PFSK-1 (cell line): Measurements from ENCODE around the gene FCSK.

Source experiments
- FOXP2 ChIP-seq: optimal IDR thresholded peaks from 2 replicates; pipeline ENCODE3; 2011; ENCODE audit warnings: borderline replicate concordance, control low read depth, inconsistent platforms; ENCODE audit not compliant: insufficient read depth; ENCODE audit errors: extremely low read length, extremely low read depth
- POLR2AphosphoS5 ChIP-seq: IDR thresholded peaks from 2 replicates; pipeline ENCODE4 v1.6.1; 2012; ENCODE audit warnings: low read depth, mild to moderate bottlenecking, control low read depth, low read length, moderate library complexity
- SIN3A ChIP-seq: IDR thresholded peaks from 2 replicates; pipeline ENCODE4 v1.6.1; 2012; ENCODE audit warnings: mild to moderate bottlenecking, low read length, moderate library complexity, borderline replicate concordance; ENCODE audit not compliant: insufficient read depth
- TAF1 ChIP-seq: IDR thresholded peaks from 2 replicates; pipeline ENCODE4 v1.6.1; 2012; ENCODE audit warnings: low read length, control low read depth, borderline replicate concordance; ENCODE audit not compliant: insufficient read depth
- TF ChIP-seq, protein P1 (sequence below), 2 experiments: IDR thresholded peaks; 2 replicates each; pipeline versions ENCODE4 v1.6.1 to v1.8.0; 2011 to 2012; ENCODE audit warnings: low read depth in 2 of 2, low read length in 2 of 2, control low read depth in 1 of 2, inconsistent platforms in 1 of 2, mild to moderate bottlenecking in 1 of 2, moderate library complexity in 1 of 2; ENCODE audit not compliant: insufficient read depth in 1 of 2

The FCSK gene

DNA sequence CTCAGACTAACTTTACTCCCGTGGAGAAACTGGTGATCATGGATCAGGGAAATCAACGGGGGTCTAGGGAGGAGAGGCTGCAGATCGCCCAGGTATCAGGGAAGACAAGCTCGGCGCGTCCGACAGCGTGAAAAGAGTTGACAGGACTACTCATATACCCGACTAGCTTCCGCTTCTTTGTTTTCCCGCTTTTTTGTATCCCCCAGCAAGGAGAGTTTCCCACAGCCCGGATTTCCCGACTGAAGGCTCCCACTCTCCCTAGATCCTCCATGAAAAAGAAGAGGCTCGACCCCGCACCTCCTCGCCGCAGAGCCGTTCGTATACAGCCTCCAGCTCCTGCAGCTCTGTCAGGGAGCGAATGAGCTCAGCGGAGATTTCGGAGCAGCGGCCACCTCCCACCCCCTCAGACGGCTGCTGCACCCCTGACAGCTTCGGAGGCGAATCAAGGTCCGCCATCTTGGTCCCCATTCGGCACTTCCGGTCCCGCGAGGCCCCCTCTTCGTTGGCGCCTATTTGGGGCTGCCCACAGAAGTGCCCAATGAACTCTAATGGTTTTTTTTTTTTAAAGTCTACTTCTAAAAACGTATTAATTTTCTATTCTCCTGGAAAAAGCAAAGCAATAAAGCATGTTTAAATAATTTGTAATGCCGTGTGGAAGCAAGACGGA, 68.8 kb downstream of the FCSK start, which contains the start of gene COG4:
TSS of gene COG4 (minus strand) at position 479 of the 667 bp plus-strand sequence. CDS start at position 468, 11 bp downstream.
- TF ChIP-seq TAF1, result peak; percentile 75; the same call in 1 of the 2 replicates
- TF ChIP-seq POLR2AphosphoS5, result no peak; the same call in none of the 2 replicates
- TF ChIP-seq, protein P1, sequence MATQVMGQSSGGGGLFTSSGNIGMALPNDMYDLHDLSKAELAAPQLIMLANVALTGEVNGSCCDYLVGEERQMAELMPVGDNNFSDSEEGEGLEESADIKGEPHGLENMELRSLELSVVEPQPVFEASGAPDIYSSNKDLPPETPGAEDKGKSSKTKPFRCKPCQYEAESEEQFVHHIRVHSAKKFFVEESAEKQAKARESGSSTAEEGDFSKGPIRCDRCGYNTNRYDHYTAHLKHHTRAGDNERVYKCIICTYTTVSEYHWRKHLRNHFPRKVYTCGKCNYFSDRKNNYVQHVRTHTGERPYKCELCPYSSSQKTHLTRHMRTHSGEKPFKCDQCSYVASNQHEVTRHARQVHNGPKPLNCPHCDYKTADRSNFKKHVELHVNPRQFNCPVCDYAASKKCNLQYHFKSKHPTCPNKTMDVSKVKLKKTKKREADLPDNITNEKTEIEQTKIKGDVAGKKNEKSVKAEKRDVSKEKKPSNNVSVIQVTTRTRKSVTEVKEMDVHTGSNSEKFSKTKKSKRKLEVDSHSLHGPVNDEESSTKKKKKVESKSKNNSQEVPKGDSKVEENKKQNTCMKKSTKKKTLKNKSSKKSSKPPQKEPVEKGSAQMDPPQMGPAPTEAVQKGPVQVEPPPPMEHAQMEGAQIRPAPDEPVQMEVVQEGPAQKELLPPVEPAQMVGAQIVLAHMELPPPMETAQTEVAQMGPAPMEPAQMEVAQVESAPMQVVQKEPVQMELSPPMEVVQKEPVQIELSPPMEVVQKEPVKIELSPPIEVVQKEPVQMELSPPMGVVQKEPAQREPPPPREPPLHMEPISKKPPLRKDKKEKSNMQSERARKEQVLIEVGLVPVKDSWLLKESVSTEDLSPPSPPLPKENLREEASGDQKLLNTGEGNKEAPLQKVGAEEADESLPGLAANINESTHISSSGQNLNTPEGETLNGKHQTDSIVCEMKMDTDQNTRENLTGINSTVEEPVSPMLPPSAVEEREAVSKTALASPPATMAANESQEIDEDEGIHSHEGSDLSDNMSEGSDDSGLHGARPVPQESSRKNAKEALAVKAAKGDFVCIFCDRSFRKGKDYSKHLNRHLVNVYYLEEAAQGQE (IDR thresholded peaks at IDR 0.05; ENCODE audit: insufficient read depth in 1 of 2, low read depth in 2 of 2, low read length in 2 of 2), result peak in 1 of 2 experiments; percentile 68; a peak in 2 of 4 replicates
- TF ChIP-seq FOXP2, result no peak
- TF ChIP-seq SIN3A, result no peak

DNA sequence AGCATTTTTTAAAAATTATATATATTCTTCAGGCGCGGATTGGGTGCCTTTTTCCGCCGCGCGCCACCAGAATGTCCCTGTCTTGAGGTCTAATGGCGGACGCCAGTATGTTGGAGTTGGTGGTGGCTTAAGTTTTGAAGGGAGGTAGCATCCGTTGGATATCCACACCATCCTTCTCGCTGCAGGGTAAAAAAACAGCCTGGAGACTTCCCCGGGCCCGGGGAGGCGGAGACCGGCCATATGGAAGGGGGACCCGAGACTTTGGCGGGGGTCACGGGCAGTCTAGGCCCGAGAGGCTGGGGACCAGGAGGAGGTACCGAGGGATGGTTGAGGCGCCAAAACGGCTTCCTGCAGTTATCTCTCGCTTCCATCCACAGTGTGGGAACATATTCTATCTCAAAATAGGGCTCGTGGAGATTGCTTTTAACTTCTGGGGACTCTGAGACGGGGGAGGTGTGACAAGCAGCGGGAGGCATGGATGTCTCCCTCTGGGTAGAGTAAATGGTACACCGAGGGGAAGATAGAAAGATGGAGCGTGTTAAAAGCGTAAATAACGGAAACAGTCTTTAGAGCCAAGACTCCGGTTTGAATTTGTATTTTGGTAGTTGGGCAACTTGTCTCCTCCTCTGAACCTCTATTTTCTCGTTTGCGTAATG, 69.5 kb downstream of the FCSK start, which contains the start of gene SF3B3:
TSS of gene SF3B3 (plus strand) at position 74 of the 656 bp plus-strand sequence. CDS start 2,841 bp downstream, outside the sequence.
- TF ChIP-seq TAF1 (peak; percentile 94), FOXP2 (no peak), SIN3A (no peak), POLR2AphosphoS5 (peak; percentile 86; the same call in 1 of the 2 replicates)
- TF ChIP-seq, protein P1 (IDR thresholded peaks at IDR 0.05; ENCODE audit: insufficient read depth in 1 of 2, low read depth in 2 of 2, low read length in 2 of 2), result peak; percentile 19 to 73; a peak in 2 of 4 replicates

DNA sequence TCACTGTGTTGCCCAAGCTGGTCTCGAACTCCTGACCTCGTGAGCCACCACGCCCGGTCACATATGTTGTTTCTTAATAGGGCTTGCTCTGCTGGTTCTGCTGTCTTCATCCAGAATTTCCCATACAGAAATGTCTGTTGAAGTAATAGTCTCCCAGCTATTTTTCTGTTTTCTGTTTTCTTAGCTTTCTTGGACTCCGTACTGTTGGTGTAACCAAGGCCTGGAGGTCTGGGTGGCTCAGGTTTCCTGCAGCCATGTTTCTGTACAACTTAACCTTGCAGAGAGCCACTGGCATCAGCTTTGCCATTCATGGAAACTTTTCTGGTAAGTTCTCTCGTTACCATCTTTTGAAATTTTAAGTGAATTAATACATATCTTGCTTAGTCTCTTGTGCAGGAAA, 72.0 kb downstream of the FCSK start:
- no peak for TF ChIP-seq SIN3A
- no peak for TF ChIP-seq FOXP2
- TF ChIP-seq, protein P1 (IDR thresholded peaks at IDR 0.05; ENCODE audit: insufficient read depth in 1 of 2, low read depth in 2 of 2, low read length in 2 of 2), result no peak
- no peak for TF ChIP-seq POLR2AphosphoS5
- TF ChIP-seq TAF1, result no peak

DNA sequence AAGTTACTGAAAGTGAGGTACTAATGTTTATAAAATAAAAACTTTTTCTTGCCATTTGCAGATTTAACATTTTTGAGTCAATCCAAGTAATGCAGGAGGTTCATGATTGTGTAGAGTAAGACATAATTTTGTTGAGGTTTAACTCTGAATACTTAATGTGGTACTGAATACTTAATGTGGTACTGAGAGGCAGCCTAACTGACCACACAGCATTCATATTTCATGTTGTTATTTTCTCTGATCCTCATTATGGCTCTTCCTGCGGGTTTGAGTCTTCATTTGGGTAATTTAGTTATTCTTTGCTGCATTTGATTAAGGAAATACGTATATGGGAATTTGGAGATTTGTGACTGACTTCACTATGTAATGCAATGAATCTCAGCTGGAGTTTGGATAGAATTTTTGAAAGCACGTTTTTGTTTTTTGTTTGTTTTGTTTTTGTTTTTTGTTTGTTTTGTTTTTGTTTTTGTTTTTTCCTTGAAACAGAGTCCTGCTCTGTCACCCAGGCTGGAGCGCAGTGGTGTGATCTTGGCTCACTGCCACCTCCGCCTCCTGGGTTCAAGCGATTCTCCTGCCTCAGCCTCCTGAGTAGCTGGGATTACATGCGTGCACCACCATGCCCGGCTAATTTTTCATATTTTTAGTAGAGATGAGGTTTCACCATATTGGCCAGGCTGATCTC, 73.1 kb downstream of the FCSK start:
- TF ChIP-seq TAF1 (no peak), SIN3A (no peak), FOXP2 (no peak), POLR2AphosphoS5 (no peak)
- TF ChIP-seq, protein P1 (IDR thresholded peaks at IDR 0.05; ENCODE audit: insufficient read depth in 1 of 2, low read depth in 2 of 2, low read length in 2 of 2), result no peak
